ENCODE data around the gene CAB39. TPM values are rescaled to one million over a fixed set of nuclear protein-coding genes. Genes with fewer than 3 reads are reported as not detected.
"Not testable (repeated sequence)": the region's sequence is repeated elsewhere in the genome, so short reads cannot be mapped to it uniquely, and the experiment has no call there.

The CAB39 gene
- total and polyA plus RNA-seq, 11 donors, result 28.6 to 99.2 (median 84.2) TPM

DNA sequence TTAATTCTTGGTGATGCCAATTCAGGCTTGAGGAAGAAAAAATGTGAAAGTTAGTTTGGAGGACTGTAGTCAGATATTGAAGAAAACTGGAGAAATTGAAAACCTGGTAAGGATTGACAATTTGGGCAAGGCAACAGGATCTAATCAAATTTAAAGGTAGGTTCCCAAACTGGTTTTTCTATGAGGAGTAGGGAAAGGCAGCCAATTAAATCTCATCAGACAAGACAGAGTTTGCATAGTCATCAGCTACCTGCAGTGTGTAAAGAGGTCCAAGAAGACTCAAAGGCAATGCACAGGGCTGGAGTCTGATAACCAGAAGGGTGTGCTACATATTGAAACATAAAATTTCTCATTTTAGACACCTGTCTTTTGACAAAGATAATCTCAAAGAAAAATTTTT is 16.0 kb upstream of the CAB39 start:
- no peak for DNase-seq
- no peaks in the 10 kb centered on the region for H3K36me3 ChIP-seq
- no peak overlapping the region for H3K4me3 ChIP-seq
- H3K4me1 ChIP-seq, result peaks cover 0 to 14% (median 0%) of the 10 kb centered on the region in 12 donors
- TF ChIP-seq POLR2A (IDR thresholded peaks at IDR 0.05), result no peak
- TF ChIP-seq, protein P1, sequence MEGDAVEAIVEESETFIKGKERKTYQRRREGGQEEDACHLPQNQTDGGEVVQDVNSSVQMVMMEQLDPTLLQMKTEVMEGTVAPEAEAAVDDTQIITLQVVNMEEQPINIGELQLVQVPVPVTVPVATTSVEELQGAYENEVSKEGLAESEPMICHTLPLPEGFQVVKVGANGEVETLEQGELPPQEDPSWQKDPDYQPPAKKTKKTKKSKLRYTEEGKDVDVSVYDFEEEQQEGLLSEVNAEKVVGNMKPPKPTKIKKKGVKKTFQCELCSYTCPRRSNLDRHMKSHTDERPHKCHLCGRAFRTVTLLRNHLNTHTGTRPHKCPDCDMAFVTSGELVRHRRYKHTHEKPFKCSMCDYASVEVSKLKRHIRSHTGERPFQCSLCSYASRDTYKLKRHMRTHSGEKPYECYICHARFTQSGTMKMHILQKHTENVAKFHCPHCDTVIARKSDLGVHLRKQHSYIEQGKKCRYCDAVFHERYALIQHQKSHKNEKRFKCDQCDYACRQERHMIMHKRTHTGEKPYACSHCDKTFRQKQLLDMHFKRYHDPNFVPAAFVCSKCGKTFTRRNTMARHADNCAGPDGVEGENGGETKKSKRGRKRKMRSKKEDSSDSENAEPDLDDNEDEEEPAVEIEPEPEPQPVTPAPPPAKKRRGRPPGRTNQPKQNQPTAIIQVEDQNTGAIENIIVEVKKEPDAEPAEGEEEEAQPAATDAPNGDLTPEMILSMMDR (IDR thresholded peaks at IDR 0.05), result no peak
- intact Hi-C loops (cut with DNase I), result no loop called here
- no peak overlapping the region for H3K27ac ChIP-seq
- peaks cover 0 to 3% (median 0%) of the 10 kb centered on the region in 12 donors for H3K9me3 ChIP-seq
- H3K27me3 ChIP-seq, result no peaks in the 10 kb centered on the region
- no peak for ATAC-seq

DNA sequence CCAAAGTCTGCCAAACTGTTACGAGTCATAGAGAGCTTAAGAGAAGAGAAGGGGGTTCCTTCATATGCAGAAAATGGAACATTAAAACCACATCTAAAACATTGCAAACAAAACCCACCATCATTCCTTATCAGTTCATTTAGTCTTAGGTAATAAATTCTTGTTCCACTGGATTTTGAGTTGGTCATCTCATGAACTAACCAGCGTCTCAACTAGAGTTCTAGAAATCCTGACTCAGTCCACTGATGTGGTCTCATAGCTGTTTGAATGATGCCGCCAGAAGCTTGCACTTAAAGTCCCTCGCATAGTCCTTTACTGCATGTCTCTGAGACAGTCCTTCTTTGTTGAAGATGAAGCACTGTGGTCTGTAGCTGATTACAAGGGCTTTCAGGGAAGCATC is 15.0 kb upstream of the CAB39 start:
- TF ChIP-seq POLR2A (IDR thresholded peaks at IDR 0.05), result no peak
- TF ChIP-seq, protein P1 (IDR thresholded peaks at IDR 0.05), result no peak
- no peaks in the 10 kb centered on the region for H3K36me3 ChIP-seq
- no peak for DNase-seq
- H3K27me3 ChIP-seq, result no peaks in the 10 kb centered on the region
- ATAC-seq, result no peak
- H3K27ac ChIP-seq, result no peak overlapping the region
- intact Hi-C loops (cut with DNase I), result no loop called here
- H3K4me1 ChIP-seq, result peaks cover 0 to 14% (median 0%) of the 10 kb centered on the region in 12 donors
- peaks cover 0 to 12% (median 0%) of the 10 kb centered on the region in 12 donors for H3K9me3 ChIP-seq
- no peak overlapping the region for H3K4me3 ChIP-seq
- 87 to 94% (median 92%) methylated on average over 4 of the region's 4 CpGs for WGBS, 4 donors

DNA sequence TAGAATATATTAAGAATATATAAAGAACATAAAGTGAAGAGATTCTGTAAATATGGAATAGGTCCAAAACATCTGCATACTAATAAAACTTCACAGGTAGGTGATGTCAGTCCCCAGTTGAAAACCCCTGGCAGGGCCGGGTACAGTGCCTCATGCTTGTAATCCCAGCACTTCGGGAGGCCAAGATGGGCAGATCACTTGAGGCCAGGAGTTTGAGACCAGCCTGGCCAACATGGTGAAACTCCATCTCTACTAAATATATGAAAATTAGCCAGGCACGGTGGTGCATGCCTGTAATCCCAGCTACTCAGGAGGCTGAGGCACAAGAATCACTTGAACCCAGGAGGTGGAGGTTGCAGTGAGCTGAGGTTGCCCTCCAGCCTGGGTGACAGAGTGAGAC is 13.9 kb upstream of the CAB39 start:
- H3K4me3 ChIP-seq; H3K27ac ChIP-seq; DNase-seq; H3K27me3 ChIP-seq; ATAC-seq; H3K36me3 ChIP-seq; intact Hi-C loops (cut with DNase I): not testable (repeated sequence)
- 86 to 92% (median 90%) methylated on average over 3 of the region's 3 CpGs for WGBS, 4 donors
- Histone ChIP-seq H3K4me1 (peaks cover 0 to 14% (median 0%) of the 10 kb centered on the region in 12 donors), H3K9me3 (peaks cover 0 to 19% (median 0%) of the 10 kb centered on the region in 12 donors)

DNA sequence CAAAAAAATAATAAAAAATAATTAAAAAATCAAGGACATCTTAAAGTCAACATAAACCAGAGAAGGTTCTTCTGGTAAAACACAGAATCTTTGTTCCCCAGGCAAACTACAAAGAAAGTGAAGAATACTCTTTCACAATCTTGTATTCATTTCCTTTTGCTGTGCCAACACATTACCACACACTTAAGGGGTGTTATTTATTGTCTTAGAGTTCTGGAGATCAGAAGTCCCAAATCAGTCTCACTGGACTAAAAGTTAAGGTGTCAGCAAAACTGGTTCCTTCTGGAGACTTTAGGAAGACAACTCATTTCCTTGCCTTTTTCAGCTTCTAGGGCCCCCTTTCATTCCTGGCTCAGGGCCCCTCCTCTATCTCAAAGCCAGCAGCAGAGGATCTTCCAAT is 12.2 kb upstream of the CAB39 start:
- H3K36me3 ChIP-seq, result no peaks in the 10 kb centered on the region
- no peak overlapping the region for H3K4me3 ChIP-seq
- DNase-seq, result no peak
- peaks cover 0 to 19% (median 0%) of the 10 kb centered on the region in 12 donors for H3K9me3 ChIP-seq
- H3K27ac ChIP-seq, result peak overlapping the region in 2 of 12 donors; percentile 2 to 82
- TF ChIP-seq, protein P1 (IDR thresholded peaks at IDR 0.05), result no peak
- no peak for TF ChIP-seq POLR2A (IDR thresholded peaks at IDR 0.05)
- peak in 3 of 4 donors; percentile 38 to 60 (median 55) for ATAC-seq
- H3K27me3 ChIP-seq, result no peaks in the 10 kb centered on the region
- intact Hi-C loops (cut with DNase I), result no loop called here
- H3K4me1 ChIP-seq, result peaks cover 0 to 14% (median 0%) of the 10 kb centered on the region in 12 donors

DNA sequence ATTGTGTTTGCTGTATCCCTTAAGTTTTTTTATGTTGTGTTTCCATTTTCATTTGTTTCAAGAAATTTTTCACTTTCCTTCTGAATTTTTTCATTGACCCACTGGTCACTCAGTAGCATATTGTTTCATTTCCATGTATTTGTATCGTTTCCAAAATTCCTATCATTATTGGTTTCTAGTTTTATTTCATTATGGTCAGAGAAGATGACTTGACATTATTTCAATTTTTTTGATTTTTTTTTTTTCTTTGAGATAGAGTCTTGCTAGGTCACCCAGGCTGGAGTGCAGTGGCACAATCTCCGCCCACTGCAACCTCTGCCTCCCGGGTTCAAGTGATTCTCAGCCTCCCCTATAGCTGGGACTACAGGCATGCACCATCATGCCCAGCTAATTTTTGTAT is 11.3 kb upstream of the CAB39 start:
- Histone ChIP-seq H3K4me3 (no peak overlapping the region), H3K27me3 (no peaks in the 10 kb centered on the region), H3K36me3 (no peaks in the 10 kb centered on the region), H3K9me3 (peaks cover 0 to 19% (median 0%) of the 10 kb centered on the region in 12 donors), H3K27ac (peak overlapping the region in 1 of 12 donors; percentile 82), H3K4me1 (peaks cover 0 to 18% (median 0%) of the 10 kb centered on the region in 12 donors)
- ATAC-seq, result no peak
- WGBS, 4 donors, result 91 to 95% (median 94%) methylated on average over 3 of the region's 3 CpGs
- intact Hi-C loops (cut with DNase I), result no loop called here
- TF ChIP-seq, protein P1 (IDR thresholded peaks at IDR 0.05), result no peak
- TF ChIP-seq POLR2A (IDR thresholded peaks at IDR 0.05), result no peak
- DNase-seq, result no peak

DNA sequence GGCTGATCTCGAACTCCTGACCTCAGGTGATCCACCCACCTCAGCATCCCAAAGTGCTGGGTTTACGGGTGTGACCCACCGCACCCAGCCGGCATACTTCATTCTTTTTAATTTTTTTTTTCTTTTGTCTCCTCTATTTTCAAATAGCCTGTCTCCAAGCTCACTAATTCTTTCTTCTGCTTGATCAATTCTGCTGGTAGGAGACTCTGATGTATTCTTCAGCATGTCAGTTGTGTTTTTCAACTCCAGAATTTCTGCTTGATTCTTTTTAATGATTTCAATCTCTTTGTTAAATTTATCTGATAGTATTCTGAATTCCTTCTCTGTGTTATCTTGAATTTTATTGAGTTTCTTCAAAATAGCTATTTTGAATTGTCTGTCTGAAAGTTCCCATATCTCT is 10.2 kb upstream of the CAB39 start:
- 92 to 94% (median 92%) methylated on average over 4 of the region's 4 CpGs for WGBS, 4 donors
- DNase-seq; H3K4me3 ChIP-seq; intact Hi-C loops (cut with DNase I); H3K27ac ChIP-seq; H3K27me3 ChIP-seq; H3K36me3 ChIP-seq; ATAC-seq: not testable (repeated sequence)
- H3K4me1 ChIP-seq, result peaks cover 0 to 29% (median 0%) of the 10 kb centered on the region in 12 donors
- peaks cover 0 to 19% (median 0%) of the 10 kb centered on the region in 12 donors for H3K9me3 ChIP-seq
